Measurements from ENCODE around the gene TMEM266. TPM values are rescaled to one million over a fixed set of nuclear protein-coding genes. Genes with fewer than 3 reads are reported as not detected.

TMEM266 gene
- total RNA-seq, 1 donor from 2014 or later: not detected

DNA sequence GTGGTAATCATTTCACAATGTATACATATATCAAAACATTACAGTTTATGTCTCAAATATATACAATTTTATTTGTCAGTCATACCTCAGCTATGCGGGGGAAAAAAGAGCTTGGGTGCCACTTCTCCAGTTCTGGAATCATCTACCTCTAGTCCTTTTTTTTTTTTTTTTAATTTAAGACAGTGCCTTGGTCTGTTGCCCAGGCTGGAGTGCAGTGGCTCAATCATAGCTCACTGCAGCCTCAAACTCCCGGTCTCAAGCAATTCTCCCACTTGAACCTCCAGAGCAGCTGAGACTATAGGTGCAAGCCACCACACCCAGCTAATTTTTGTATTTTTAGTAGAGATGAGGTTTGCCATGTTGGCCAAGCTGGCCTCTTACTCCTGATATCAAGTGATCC, 67.4 kb downstream of the TMEM266 start:
- no peak for DNase-seq (ENCODE audit: low read depth)

DNA sequence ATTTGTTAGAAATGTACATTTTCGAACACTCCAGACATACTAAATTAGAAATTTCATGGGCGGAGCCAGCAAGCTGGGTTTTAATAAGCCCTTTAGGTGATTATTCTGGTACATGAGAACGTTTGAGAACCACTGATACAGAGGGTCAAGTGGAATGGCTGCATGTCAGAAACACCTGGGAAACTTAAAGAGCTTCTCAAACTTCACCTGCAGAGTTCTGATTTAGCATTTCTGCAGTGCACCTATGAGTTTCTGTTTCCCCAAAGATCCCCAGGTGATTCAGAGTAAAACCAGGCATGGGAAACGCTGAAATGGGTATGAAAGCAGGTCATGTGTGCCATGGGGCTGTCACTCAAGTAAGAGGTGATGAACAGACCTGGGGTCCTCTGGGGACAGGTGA, 68.1 kb downstream of the TMEM266 start:
- DNase-seq (ENCODE audit: low read depth): no peak

DNA sequence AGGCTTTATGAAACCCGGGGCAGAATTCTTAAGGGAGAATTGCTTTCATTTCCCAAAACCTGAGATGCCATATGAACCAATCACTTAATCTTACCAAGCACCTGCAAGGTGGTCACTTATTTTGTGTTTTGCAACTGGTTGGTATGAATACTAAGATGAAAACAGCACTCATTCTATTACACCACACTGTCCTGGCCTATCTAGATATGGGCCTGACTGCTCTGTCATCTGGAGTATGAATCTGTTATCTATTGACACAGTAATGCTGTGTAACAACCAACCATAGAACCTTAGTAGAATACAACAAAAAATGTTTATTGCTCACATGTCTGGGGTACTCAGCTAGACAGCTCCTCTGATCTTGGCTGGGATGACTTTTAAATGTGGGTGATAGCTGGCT, 74.8 kb downstream of the TMEM266 start:
- DNase-seq (ENCODE audit: low read depth): no peak

DNA sequence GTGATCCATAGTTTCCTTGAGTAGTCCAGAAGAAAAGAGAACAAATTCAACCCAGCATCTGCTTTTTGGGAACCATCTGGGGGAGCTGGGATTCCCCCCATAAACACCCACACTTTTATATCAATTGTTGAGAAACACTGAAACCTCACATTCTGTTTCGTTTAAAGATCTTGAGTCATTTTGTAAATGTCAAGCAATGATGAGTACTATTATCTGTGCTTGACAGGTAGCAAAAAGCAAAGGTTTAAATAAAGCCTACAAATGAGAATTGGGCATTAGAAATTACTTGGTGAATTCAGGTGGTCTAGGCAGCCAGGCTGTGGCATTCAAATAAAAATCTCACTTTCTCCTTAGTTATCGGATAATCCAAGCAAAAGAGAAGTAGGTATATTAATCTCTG, 75.7 kb downstream of the TMEM266 start:
- no peak for DNase-seq (ENCODE audit: low read depth)

DNA sequence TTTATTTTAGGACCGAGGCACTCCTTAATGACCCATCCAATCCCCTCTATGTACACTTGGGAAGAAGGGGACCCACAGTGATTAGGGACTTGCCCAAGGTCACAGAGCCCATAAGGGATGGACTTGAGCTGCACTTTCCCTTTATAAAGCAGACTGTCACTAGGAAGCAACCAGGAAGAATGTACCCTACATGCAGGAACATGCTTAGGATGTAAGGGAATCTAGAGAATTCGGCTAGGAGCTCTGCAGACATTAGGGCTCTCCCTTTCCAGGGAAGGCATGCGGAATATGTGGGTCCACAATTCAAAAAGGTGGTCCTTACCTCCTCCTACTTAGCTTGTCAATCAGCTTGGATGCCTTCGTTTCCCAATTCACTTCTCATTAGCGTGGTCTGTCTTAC, 78.7 kb downstream of the TMEM266 start:
- no peak for DNase-seq (ENCODE audit: low read depth)

- DNase-seq (ENCODE audit: low read depth): peak; percentile 74
Observed at GRCh38 chr15:76139368-76140073, 79.7 kb downstream of the TMEM266 start.

DNA sequence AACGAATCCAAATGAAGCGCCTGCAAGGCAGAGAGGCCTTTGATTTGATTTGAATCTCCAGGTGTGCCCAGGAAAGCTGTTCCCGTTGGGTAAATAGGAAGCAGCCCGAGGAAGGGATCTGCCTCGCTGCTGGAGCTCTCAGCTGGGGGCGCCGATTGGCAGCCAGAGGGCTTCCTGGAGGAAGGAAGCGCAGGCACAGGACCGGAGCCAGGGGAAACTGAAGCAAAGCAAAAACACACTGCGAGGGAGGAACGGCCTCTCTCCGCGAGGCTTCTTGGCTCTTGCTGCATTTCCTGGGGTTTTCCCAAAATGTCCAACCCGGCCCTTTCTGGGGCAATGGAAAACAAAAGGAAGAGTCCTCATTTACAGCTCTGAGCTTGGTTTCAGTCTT, 80.3 kb downstream of the TMEM266 start:
- DNase-seq (ENCODE audit: low read depth): no peak

DNA sequence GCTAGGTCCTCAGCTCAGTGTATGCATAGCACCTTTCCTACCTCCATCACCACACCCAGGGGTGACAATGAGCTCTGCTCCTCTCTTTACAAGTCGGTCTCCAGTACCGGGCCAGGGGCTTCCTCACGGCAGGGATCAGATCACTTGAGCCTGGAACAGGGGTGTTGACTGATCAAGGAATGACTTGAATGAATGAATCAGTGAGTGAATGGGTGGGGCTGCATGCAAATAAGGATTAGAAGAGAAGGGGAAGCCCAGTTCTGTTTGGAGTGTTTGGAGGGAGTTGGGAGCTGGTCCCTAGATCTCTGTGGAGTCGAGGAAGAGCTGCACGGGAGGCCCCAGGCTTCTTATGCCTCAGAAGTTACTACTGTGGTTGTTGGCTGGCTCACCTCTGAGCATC, 87.0 kb downstream of the TMEM266 start:
- no peak for DNase-seq (ENCODE audit: low read depth)

DNA sequence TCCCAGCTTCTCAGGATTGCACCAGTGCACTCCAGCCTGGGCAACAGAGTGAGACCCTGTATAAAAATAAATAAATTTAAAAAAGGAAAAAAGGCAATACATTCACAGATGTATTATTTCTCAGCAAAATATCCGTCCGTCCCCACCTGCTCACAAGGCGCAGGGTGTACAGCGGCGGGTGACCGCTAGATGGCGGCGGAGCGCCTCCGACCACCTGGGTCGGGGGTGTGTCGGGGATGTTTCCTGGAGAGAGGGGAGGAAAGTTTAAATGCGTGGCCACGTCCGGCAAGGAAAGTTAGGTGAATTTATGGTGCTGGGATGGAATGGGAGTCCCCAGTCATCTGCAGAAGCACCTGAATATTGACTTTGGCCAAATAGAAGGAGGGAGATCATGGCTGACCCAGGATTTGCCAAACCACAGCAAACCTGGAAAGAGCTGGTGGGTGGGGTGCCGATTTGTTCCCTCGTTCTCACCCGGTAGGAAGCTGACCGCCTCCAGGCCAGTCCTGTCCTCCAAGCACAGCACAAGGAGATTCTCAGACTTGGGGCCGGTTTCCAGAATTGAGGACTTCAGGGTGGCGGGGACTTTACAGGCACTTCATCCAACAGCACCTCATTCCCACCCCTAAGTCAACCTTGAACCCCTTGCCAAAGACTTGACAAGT, 88.3 kb downstream of the TMEM266 start:
- peak; percentile 31 for DNase-seq (ENCODE audit: low read depth)

DNA sequence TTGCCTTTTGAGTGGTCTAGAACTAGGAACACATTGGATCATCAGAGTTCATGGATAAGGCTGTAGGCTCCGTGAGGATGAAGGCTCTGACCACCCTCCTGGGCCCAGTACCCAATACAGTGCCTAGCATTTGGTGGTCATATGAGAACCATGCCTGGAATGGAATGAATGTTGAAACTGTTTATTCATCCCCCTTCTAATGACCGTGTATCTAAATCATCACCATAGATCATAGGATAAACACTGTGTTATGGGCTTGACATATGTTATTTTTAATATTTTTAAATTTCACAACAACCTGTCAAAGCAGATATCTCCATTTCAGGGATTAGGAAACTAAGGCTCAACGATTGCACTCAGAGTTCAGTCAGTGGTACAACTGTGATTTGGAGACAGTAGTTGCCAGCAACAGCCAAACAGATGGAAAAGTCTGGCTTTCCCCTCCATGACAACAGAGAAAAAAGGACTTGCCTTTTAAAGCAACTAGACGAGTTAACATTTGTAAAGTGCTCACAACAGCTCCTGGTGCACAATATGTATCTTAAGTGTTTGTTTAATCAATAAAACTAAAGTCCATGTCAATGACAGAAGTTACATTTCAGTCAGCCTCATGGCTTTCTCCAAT, 89.6 kb downstream of the TMEM266 start:
- no peak for DNase-seq (ENCODE audit: low read depth)

DNA sequence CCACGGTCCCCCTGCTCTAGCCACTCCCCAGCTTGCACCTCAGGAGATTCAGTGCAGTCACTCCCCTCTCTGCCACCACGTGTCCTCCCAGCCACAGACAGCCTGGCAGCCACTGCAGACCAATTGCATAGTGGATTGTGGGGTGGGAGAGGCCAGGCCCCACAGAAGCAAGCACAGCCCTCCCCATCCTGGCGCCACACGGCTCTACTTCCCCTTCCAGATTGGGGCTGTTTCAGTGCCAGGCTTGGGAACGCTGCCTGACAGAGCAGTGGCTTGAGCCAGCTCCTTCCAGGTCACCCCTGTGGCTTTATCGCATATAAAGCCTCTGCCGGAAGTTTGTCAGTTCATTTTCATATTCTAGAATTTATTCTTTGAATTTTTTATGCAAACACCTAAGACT, 90.7 kb downstream of the TMEM266 start:
- DNase-seq (ENCODE audit: low read depth): no peak

DNA sequence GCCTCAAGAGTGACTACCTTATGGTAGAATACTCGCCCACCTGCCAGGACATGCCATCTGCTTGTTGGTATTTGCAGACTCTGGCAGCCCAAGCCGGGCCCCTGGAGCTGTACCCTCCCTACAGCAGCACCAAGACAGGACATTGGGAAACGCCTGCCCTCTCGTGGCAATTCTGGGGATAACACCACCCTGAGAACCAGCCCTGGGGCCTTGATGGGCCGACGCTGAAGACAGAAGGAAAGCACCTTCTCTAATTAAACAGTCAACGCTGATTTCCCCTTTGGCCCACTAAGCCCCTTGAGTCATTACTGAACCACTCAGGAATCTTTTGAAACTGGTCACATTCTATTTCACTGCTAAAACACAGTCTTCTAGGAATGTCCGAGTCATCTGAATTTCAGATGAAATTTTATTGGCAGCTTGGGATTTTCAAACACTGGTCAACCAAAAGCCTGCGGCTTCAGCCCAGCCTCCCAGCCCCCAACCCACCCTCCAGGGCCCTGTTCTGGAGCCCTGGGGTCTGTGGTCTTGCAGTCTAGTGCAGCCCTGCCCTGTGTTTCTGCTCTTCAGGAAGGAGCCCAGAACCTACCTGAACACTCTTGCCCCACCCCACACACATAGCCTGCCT, 91.3 kb downstream of the TMEM266 start:
- DNase-seq (ENCODE audit: low read depth): peak; percentile 78

DNA sequence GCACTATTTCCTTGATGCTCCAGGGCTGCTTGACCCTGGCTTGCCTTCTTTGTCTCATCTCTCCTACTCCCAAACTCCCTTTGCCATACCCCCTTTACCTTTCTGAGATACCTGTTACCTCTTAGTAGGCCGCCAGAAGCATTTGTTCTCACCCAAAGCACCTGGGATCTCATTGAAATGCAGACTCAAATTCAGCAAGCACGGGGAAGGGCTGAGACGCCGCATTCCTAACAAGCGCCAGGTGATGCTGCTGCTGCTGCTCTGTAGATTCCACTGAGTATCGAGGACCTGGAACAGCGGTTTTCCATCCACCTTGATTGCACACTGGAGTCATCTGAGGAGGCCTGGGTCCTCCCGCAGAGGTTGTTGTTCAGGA, 91.8 kb downstream of the TMEM266 start:
- no peak for DNase-seq (ENCODE audit: low read depth)

GRCh38 chr15:76152197-76152596, 92.4 kb downstream of the TMEM266 start:
- no peak for DNase-seq (ENCODE audit: low read depth)

DNA sequence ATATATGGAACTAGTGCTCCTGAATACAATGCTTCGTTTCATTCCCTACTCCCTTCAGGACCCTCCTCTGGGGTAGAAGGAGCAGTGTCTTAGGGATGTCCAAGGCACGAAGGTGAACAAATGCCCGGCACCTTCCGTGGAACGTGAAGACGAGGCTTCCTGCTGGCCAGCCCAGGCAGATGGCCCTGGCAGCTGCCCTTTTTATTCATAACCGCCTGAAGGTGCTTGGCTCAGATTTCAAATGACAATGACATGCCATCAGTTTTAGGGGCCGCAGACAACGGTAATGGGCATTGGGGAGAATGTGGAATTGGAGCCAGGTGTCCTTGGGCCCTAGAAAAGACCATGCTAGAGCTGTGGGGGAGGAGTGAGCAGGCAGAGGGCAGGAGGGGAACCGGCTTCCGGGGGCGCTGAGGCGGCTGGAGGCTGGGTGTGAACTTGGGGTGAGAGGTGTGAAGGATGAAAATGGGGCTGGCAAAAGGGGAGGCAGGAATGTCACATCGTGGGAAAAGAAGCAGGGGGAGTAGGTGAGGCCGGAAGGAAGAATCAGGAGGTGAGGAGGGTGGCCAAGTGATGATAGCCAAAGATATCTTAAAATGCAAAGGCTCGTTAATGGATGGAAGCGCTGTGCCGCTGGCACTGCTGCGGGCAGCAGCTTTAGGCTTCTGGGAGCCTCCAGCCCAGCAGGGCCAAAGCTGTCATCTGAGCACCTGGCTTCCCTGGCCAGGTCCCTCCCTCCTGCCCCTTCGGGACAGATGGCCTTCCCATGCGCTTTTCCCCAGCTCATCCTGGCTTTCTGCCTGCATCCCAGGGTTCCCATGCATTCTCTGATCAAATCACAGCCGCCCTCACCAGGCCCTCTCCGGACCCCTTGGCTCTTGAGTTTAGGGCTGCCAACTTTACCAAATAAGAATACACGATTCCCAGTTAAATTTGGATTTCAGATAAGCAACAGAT, 93.7 kb downstream of the TMEM266 start:
- no peak for DNase-seq (ENCODE audit: low read depth)

GRCh38 chr15:76155731-76156130, 95.9 kb downstream of the TMEM266 start:
- no peak for DNase-seq (ENCODE audit: low read depth)

- no peak for DNase-seq (ENCODE audit: low read depth)
Observed at GRCh38 chr15:76158226-76158625, 98.4 kb downstream of the TMEM266 start.

DNA sequence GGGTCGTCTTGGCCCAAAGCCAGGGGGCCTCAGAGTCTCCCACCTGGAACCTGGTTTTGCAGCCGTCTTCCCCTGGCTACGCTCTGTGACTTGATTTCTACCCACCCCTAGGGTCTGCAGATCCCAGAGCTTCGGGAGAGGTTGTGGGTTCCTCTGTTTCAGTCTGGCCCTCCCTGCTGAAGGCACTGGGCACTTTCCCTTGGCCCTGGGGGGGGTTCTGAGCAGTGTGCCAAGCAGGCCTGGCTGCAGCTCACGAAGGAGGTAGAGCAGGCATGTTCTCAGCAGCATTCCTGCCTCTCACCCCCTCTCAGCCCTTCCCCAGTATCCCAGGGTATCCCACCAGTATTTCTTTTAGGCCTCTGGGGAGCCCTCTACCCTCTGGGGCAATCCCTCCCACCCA, 99.0 kb downstream of the TMEM266 start:
- DNase-seq (ENCODE audit: low read depth): no peak

GRCh38 chr15:76159282-76159681, 99.5 kb downstream of the TMEM266 start:
- no peak for DNase-seq (ENCODE audit: low read depth)

- DNase-seq (ENCODE audit: low read depth): no peak
Observed at GRCh38 chr15:76160426-76161152, 100.8 kb downstream of the TMEM266 start.

Measured in myocyte (in vitro differentiated cells).